ENCODE data around the gene ARHGEF4.

The ARHGEF4 gene

DNA sequence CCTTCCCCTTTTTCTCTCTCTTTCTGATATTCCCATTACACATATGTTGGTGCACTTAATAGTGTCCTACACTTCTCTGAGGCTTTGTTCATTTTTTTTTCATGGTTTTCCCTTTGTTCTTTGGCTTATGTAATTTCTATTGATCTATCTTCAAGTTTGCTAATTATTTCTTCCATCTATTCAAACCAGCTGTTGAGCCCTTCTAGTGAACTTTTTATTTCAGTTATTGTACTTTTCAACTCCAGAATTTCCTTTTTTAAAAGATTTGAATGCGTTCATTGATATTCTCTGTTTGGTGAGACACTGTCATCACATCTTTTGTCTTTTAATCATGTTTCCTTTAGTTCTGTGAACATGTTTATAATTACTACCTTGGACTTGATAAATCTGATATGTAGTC, 118.2 kb downstream of the ARHGEF4 start:
- H3K27ac Mint-ChIP-seq: no peak overlapping the region
- no peak for DNase-seq
- peaks cover 31% of the 10 kb centered on the region for H3K27me3 Mint-ChIP-seq
- H3K36me3 Mint-ChIP-seq (ENCODE audit: low read depth): no peaks in the 10 kb centered on the region
- H3K4me3 Mint-ChIP-seq: no peak overlapping the region
- peaks cover 15% of the 10 kb centered on the region for H3K9me3 Mint-ChIP-seq
- no peaks in the 10 kb centered on the region for H3K4me1 Mint-ChIP-seq (ENCODE audit: low read depth)

DNA sequence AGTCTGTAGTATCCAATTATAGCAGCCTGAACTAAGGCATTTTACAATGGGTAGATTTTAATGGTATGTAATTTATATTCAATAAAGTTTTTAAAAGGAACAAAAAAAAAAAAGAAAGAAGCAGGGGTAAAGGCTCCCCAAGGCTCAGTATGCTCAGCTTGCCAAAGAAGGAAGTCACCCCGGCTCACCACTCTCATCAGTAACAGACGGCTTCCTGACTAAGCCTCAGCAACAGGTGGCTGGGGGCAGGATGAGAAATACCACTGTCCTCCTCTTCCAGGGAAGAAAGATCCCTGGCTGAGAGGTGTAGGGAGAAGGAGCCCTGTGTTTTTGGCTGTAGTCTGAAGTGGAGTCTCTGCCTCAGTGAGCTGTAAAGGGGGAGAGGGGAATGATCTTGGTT, 121.2 kb downstream of the ARHGEF4 start:
- H3K27me3 Mint-ChIP-seq: peaks cover 46% of the 10 kb centered on the region
- H3K9me3 Mint-ChIP-seq: peaks cover 15% of the 10 kb centered on the region
- no peaks in the 10 kb centered on the region for H3K4me1 Mint-ChIP-seq (ENCODE audit: low read depth)
- H3K4me3 Mint-ChIP-seq: no peak overlapping the region
- DNase-seq: no peak
- H3K36me3 Mint-ChIP-seq (ENCODE audit: low read depth): no peaks in the 10 kb centered on the region
- H3K27ac Mint-ChIP-seq: no peak overlapping the region

DNA sequence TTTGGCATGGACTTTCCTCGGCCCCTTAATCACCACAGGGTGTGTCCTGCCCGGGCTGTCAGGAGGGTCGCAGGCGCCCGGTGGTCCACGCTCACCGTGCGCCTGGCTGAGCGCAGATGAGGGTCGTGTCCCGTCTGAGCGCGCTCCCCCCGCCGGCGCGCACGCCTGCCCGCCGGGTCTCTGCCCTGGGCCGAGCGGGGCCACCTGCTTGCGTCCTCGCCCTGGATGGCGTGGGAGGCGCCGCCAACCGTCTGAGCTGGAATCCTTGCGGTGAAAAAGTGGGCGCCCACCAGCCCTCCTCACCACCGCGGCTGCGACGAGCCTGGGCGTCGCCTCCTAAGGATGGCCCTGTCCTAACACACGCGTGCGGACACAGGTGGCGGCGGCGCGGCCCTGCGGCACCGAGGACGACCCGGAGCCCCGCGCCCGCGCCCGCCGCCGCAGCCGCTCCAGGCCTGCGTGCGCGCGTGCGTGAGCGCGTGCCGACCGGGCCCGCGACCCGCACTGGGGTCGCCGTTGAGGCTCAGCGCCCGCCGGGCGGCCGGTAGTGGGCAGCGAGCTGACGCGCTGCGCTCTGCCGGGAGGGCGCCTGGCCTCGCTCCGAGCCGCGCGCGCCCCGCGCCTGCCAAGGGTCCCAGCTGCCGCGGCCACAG, 126.6 kb downstream of the ARHGEF4 start:
- H3K36me3 Mint-ChIP-seq (ENCODE audit: low read depth): no peaks in the 10 kb centered on the region
- no peak overlapping the region for H3K27ac Mint-ChIP-seq
- H3K9me3 Mint-ChIP-seq: no peaks in the 10 kb centered on the region
- peaks cover 7% of the 10 kb centered on the region for H3K4me1 Mint-ChIP-seq (ENCODE audit: low read depth)
- no peak overlapping the region for H3K4me3 Mint-ChIP-seq
- peaks cover 66% of the 10 kb centered on the region for H3K27me3 Mint-ChIP-seq
- no peak for DNase-seq

DNA sequence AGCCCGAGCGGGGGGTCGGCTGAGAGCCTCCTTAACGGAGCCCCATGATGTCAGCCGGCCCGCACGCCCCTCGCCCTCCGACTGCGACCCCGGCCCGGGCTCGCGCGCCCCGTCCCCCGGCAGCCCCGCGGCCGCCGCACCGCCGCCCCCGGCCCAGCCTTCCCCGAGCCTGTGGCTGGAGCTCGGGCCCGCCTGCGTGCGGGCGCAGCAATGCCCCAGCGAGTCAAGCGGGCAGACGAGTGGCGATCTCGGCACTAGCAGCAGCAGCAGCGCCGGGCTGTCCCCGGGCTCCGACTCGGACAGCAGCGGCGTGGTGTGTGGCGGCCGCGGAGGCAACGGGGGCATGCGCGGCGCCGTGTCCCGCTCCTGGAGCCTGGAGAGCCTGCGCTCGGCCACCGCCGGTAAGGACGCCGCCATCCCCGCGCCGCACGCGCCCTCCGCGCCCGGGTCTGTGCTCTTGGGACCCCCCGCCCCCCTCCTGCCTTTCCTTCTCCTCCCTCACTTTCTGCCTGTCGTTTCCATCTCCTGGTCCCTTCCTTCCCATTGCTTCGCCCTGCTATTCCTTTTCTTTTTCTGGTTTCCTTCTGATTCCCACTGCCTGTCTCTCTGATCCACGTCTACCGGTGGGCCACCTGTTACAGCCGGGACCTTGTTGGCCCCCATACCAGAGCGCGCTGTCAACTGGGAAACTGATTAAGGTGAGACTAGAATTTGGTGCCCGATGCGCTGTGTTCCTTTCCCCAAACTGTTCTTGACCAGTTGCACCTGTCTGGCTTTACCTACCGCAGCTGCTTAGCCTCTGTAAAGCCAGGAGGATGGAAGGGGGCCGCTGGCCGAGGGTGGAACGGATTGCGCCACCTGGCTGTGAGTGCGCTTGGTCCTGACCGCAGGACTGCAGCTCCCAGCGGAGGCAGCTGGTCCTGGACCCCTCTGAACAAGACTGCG, 127.4 kb downstream of the ARHGEF4 start:
- no peak for DNase-seq
- no peak overlapping the region for H3K27ac Mint-ChIP-seq
- H3K36me3 Mint-ChIP-seq (ENCODE audit: low read depth): no peaks in the 10 kb centered on the region
- H3K9me3 Mint-ChIP-seq: no peaks in the 10 kb centered on the region
- peak overlapping the region; percentile 55 for H3K4me3 Mint-ChIP-seq
- peaks cover 63% of the 10 kb centered on the region for H3K27me3 Mint-ChIP-seq
- H3K4me1 Mint-ChIP-seq (ENCODE audit: low read depth): peaks cover 7% of the 10 kb centered on the region

DNA sequence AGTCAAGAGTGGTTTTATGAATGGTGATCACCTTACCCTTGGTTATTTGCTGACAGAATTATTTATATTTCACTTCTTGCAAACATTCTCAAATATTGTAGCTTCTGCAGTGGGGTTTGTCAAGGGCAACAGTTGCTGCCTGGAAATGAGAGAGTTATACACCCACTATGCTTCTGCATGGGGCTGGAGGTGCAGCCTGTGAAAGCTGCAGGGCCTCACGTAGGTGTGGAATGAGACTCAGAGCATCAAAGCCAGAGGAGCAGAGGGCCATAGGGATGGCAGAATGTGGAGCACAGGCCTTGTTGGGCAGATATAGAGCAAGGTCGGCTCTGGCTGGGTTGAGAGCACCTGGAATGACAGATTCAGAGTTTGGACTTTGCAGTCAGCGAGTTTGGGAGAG, 128.2 kb downstream of the ARHGEF4 start:
- no peak for DNase-seq
- no peaks in the 10 kb centered on the region for H3K36me3 Mint-ChIP-seq (ENCODE audit: low read depth)
- H3K4me3 Mint-ChIP-seq: no peak overlapping the region
- H3K9me3 Mint-ChIP-seq: no peaks in the 10 kb centered on the region
- peaks cover 7% of the 10 kb centered on the region for H3K4me1 Mint-ChIP-seq (ENCODE audit: low read depth)
- no peak overlapping the region for H3K27ac Mint-ChIP-seq
- H3K27me3 Mint-ChIP-seq: peaks cover 59% of the 10 kb centered on the region

DNA sequence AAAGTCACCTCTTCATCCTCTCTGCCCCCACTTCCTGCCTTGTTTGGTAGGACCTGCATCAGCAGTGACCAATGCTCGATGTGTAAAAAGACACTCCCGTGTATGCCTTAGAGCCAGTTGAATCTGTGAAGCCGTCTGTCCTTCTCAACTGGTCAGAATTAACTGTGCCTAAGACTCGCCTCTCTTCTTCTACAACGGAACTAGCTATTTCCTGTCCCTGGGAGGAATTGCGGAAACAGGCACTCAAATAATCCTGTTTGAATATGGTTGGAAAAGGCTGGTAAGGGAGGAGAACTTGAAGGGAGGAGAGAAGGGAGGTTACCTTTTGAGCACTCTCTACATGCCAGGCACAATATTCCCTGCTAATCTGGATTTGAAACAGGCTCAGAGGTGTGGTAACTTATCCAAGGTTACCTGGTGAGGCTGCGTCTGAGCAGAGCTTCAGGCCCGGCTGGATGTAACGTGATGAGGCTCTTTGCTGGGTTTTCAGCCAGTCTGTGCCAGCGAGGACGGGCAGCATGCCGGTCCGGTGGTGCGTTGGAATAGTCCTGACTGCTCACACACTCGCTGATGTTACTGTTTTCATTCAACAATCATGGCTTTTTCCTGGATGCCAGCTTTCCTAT, 129.5 kb downstream of the ARHGEF4 start:
- peaks cover 51% of the 10 kb centered on the region for H3K27me3 Mint-ChIP-seq
- no peak overlapping the region for H3K27ac Mint-ChIP-seq
- no peak overlapping the region for H3K4me3 Mint-ChIP-seq

DNA sequence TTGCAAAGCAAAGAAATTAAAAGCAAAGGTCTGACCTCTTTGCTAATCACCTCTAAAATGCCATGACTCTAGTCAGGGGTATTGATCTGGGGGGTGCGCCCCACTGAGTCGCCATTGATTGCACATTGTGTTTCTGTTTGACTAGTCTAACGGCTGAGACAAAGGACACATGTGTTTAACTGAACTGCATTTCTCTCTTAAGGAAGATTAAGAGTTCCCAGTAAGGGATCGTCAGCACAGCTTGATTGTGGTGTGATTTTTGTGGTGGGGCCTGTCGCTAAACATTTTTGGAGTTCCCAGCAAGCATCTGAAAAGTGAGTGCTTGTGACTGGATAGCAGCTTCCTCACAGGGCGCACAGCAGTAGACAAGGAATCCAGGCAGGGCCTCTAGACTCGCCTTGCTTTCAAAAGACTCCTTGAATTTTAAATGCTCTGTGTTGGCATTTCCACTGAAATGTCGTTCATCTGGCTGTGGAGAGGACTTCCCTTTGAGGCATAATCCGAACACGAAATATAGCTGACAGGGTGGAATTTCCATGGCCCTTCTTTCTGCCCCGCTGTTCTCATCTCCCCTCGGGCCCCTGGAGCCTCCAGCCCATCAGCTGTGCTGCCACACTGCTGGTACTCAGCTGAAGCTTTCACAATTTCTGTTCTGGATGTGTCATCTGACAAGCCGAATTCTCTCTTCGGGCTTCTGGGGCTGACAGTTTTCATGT, 130.2 kb downstream of the ARHGEF4 start:
- DNase-seq: no peak
- H3K27ac Mint-ChIP-seq: no peak overlapping the region
- no peaks in the 10 kb centered on the region for H3K9me3 Mint-ChIP-seq
- peaks cover 7% of the 10 kb centered on the region for H3K4me1 Mint-ChIP-seq (ENCODE audit: low read depth)
- peaks cover 44% of the 10 kb centered on the region for H3K27me3 Mint-ChIP-seq
- H3K36me3 Mint-ChIP-seq (ENCODE audit: low read depth): no peaks in the 10 kb centered on the region
- no peak overlapping the region for H3K4me3 Mint-ChIP-seq

More for the DNA sequence above, 129.5 kb downstream of the ARHGEF4 start:
- H3K36me3 Mint-ChIP-seq (ENCODE audit: low read depth): no peaks in the 10 kb centered on the region
- no peaks in the 10 kb centered on the region for H3K9me3 Mint-ChIP-seq
- DNase-seq: no peak
- peaks cover 7% of the 10 kb centered on the region for H3K4me1 Mint-ChIP-seq (ENCODE audit: low read depth)

DNA sequence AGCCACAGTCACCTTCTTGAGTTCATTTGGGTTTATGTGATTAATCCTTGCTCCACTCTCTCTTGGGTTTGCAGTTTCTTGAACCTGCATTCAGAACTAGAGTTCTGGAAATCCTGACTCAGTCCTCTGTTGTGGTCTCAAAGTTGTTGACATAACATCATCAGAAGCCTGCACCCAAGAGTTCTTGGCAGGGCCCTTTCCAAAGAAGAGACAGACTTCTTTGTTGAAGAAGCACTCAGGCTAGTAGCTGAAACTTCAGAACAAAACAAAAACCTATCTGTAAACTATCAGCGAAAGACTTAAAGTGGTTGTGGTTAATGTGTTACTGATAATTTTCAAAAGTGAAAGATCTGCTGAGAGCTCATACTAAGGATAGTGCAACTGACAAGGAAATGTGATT, 135.7 kb downstream of the ARHGEF4 start:
- Mint-ChIP-seq H3K4me1 (ENCODE audit: low read depth) (peaks cover 6% of the 10 kb centered on the region), H3K27ac (no peak overlapping the region)
- DNase-seq: no peak

DNA sequence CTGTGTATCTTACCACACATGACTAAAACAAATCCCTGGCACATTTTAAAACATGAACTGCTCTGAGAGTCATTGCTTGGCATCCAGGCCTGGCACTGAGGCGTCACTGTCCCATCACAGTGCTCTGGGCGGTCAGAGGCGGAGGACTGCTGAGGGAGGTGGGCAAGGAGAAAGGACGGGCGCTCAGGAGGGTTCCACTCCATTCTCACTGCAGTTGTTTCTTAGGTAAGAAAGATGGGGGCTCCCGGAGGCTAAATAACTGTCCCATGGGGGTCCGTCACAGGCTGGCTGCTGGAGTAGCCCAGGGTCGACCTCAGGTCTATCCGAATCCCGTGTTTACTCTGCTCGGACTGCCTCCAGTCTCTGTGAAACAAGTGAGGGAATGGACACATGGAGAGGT, 139.0 kb downstream of the ARHGEF4 start:
- Mint-ChIP-seq H3K9me3 (no peaks in the 10 kb centered on the region), H3K27me3 (no peaks in the 10 kb centered on the region), H3K4me1 (ENCODE audit: low read depth) (peaks cover 6% of the 10 kb centered on the region), H3K4me3 (no peak overlapping the region), H3K36me3 (ENCODE audit: low read depth) (no peaks in the 10 kb centered on the region), H3K27ac (no peak overlapping the region)
- DNase-seq: no peak

More for the DNA sequence above, 135.7 kb downstream of the ARHGEF4 start:
- Mint-ChIP-seq H3K4me3 (no peak overlapping the region), H3K36me3 (ENCODE audit: low read depth) (no peaks in the 10 kb centered on the region), H3K27me3 (peaks cover under 1% of the 10 kb centered on the region), H3K9me3 (no peaks in the 10 kb centered on the region)

DNA sequence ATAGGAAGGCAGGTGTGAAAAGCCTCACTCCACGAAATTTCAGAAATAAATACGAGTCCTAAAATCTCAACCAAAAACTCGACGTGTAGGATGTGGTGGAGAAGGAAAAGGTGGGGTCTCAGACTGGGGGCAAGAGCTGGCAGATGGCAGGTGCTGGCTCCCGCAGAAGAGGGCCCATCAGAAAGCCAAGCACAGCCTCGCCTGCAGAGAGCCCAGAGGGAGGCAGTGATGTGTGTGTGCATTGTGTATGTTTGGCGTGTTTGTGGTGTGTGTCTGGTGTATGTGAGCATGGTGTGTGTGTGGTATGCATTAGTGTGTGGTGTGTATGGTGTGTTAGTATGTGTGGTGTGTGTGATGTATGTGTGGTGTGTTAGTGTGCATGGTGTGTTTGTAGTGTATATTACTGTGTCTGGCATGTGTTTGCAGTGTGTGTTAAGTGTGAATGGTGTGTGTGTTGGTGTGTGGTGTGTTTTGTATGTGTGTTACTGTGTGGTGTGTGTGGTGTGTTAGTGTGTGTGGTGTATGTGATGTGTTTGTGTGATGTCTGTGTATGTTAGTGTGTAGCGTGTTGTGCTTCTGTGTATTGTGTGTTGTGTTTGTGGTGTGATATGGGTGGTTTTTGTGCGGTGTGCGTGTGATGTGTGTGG, 140.0 kb downstream of the ARHGEF4 start:
- no peaks in the 10 kb centered on the region for H3K36me3 Mint-ChIP-seq (ENCODE audit: low read depth)
- no peaks in the 10 kb centered on the region for H3K27me3 Mint-ChIP-seq
- DNase-seq: no peak
- H3K4me1 Mint-ChIP-seq (ENCODE audit: low read depth): peaks cover 6% of the 10 kb centered on the region
- H3K9me3 Mint-ChIP-seq: no peaks in the 10 kb centered on the region
- no peak overlapping the region for H3K4me3 Mint-ChIP-seq
- H3K27ac Mint-ChIP-seq: no peak overlapping the region

DNA sequence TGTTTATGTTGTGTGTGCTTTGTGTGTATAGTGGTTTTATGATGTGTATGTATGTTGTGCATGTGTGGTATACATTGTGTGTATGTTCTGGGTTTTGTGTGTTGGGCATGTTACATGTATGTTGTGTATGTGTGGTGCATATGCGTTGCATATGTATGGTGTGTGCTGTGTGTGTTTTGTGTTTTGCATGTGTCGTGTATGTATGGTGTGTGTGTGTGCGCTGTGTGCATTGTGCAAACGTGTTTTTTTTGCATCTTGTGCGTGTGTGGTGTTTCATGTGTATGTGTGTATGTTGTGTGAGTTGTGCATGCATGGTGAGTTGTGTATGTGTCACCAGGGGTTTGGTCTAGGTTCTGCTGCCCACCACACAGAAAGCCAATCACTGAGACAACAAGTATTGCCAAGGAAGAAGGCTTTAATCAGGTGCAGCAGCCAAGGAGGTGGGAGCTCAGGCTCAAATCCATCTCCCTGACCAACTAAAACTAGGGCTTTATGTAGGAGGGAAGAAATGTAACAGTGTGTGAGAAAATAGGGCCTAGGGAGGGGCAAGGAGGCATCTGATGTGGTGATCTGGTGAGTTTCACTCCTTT, 140.8 kb downstream of the ARHGEF4 start:
- peaks cover 1% of the 10 kb centered on the region for H3K4me1 Mint-ChIP-seq (ENCODE audit: low read depth)
- no peak overlapping the region for H3K4me3 Mint-ChIP-seq
- no peaks in the 10 kb centered on the region for H3K27me3 Mint-ChIP-seq
- H3K9me3 Mint-ChIP-seq: no peaks in the 10 kb centered on the region
- H3K27ac Mint-ChIP-seq: no peak overlapping the region
- no peaks in the 10 kb centered on the region for H3K36me3 Mint-ChIP-seq (ENCODE audit: low read depth)
- no peak for DNase-seq

DNA sequence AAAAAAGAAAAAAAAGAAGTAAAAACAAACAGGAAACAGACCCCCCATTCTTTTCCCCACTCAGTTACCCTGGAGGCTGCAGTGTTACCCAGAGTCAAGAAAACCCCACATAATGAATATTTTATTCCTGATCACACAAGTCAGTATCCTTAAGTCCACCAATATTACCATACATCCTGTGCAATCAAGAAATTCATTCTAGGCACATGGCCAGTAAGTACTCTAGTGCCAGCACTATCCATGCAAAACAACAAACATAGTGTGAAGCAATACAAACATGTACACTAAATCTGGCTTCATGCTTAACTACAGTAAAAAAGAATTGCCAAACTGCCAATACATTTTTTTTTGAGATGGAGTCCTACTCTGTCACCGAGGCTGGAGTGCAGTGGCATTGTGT, 145.0 kb downstream of the ARHGEF4 start:
- Mint-ChIP-seq H3K4me1 (ENCODE audit: low read depth) (peaks cover 5% of the 10 kb centered on the region), H3K27ac (no peak overlapping the region), H3K4me3 (no peak overlapping the region), H3K36me3 (ENCODE audit: low read depth) (no peaks in the 10 kb centered on the region), H3K9me3 (no peaks in the 10 kb centered on the region), H3K27me3 (no peaks in the 10 kb centered on the region)
- no peak for DNase-seq

DNA sequence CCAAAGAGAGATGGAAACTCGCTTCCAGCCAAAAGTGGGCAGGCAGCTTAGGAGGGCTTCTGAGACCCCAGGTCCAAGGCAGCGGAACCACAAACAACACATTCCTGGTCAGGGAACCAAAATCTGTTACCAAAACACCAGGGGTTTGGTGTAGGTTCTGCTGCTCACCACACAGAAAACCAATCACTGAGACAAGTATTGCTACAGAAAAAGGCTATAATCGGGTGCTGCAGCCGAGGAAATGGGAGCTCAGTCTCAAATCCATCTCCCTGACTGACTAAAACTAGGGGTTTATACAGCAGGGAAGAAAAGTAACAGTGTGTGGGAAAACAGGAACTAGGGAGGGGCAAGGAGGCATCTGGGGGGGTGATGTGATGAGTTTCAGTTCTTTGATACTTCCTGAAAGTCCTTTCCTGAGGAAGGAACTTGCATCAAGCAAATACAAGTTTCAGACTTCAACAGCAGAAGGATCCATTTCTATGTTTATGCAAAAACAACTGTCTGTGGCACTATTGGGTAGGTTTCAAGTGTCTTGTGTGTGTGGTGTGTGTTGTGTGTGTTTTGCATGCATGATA, 148.6 kb downstream of the ARHGEF4 start:
- DNase-seq: no peak
- H3K4me3 Mint-ChIP-seq: no peak overlapping the region
- H3K27me3 Mint-ChIP-seq: no peaks in the 10 kb centered on the region
- no peak overlapping the region for H3K27ac Mint-ChIP-seq
- no peaks in the 10 kb centered on the region for H3K9me3 Mint-ChIP-seq
- no peaks in the 10 kb centered on the region for H3K36me3 Mint-ChIP-seq (ENCODE audit: low read depth)
- peaks cover 5% of the 10 kb centered on the region for H3K4me1 Mint-ChIP-seq (ENCODE audit: low read depth)
